DMS114 treated with DMSO at 0.1 percent for 48 hours (cell line): ENCODE measurements around the gene NAGS.
"Not testable (repeated sequence)": the region's sequence is repeated elsewhere in the genome, so short reads cannot be mapped to it uniquely, and the experiment has no call there.

Experiments
- DNase-seq: peaks from one replicate; lab custom pipeline; 2025; ENCODE audit not compliant: unreplicated experiment; lab: John Stamatoyannopoulos, UW

Gene NAGS

GRCh38 chr17:44038604-44039011, 34.2 kb downstream of the NAGS start:
- DNase-seq: no peak

- DNase-seq: no peak
Observed at GRCh38 chr17:44039829-44040635, 35.6 kb downstream of the NAGS start.

- no peak for DNase-seq
Observed at GRCh38 chr17:44043272-44043696, 38.9 kb downstream of the NAGS start.

DNA sequence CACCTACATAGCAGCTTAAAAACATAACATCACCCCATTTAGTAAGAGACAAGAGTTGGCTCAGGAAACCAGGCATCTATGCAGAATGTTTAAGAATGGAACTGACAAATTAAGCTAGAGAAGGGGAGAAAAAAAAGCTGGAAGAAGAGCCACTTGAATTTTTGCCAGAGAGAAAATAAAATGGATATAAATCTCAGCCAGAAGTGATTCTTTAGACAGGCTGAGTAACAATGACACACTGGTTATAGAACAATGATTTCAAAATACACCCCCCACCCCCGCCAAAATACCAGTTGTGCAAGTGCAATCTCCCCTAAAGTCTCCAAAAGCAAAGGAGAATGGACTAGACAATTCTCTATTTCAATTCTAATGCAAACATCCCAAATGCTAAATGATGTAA, 39.6 kb downstream of the NAGS start:
- DNase-seq: no peak

GRCh38 chr17:44045486-44045885, 41.1 kb downstream of the NAGS start:
- DNase-seq: no peak

GRCh38 chr17:44046893-44047292, 42.5 kb downstream of the NAGS start:
- not testable (repeated sequence) for DNase-seq

- DNase-seq: no peak
Observed at GRCh38 chr17:44049294-44050060, 45.1 kb downstream of the NAGS start.

DNA sequence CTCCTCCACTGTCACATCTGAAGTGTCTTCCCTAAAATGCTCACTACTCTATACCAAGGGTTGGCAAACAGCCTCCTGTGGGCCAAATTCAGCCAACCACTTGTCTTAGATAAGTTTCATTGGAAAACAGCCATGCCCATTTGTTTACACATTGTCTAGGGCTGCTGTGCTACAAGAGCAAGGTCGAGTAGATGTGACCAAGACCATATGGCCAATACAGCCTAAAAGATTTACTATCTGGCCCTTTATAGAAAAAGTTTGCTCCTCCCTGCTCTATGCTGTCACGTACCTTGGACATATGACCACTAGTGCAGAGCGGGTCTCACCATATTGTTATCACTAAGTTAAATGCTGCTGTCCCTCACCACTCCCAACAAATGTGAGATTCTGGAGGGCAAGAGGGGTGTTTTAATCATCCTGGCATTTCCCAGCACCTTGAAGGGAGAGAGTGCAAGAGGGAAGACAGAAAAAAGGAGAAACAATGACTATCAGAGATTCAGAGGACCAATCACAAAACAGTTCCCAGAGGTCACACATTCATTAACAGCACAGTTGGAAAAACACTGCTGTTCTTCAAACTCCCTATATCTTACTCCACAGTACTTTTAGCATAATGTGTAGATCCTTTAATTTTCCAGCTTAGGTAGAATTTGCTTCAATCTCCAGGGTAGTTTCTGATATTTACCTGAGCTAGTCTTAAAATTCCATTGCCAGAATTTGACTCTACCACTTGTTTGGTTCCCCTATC, 48.9 kb downstream of the NAGS start:
- DNase-seq: no peak
